ENCODE data around the gene ALDH18A1.

DNA sequence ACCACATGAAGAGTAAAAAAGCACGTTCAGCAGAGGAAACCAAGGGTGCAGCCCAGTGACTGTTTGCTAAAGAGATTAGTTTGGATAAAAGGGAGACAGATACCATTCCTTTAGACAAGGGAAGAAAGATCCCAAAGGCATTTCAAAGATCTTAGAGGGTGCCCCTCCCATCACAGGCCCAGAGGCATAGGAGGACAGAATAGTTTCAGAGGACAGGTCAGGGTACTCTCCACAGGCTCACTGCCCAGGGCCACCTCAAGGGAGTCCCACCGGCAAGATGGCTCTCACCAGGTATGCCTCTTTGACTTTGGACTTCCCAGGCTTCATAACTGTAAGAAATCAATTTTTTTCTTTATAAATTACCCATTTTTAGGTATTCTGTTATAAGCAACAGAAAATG is 41.9 kb upstream of the ALDH18A1 start:
- TF ChIP-seq, protein P1, sequence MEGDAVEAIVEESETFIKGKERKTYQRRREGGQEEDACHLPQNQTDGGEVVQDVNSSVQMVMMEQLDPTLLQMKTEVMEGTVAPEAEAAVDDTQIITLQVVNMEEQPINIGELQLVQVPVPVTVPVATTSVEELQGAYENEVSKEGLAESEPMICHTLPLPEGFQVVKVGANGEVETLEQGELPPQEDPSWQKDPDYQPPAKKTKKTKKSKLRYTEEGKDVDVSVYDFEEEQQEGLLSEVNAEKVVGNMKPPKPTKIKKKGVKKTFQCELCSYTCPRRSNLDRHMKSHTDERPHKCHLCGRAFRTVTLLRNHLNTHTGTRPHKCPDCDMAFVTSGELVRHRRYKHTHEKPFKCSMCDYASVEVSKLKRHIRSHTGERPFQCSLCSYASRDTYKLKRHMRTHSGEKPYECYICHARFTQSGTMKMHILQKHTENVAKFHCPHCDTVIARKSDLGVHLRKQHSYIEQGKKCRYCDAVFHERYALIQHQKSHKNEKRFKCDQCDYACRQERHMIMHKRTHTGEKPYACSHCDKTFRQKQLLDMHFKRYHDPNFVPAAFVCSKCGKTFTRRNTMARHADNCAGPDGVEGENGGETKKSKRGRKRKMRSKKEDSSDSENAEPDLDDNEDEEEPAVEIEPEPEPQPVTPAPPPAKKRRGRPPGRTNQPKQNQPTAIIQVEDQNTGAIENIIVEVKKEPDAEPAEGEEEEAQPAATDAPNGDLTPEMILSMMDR (IDR thresholded peaks at IDR 0.05), result no peak
- TF ChIP-seq POLR2A (IDR thresholded peaks at IDR 0.05), result no peak

All from body of pancreas (tissue), 4 donors.